ENCODE results near the gene ITK. TPM values are rescaled to one million over a fixed set of nuclear protein-coding genes. Genes with fewer than 3 reads are reported as not detected.

Gene ITK
- polyA plus RNA-seq, 1 donor (not counting 4 experiments of a cell fraction or from before 2014, with no cell fraction given): not detected

DNA sequence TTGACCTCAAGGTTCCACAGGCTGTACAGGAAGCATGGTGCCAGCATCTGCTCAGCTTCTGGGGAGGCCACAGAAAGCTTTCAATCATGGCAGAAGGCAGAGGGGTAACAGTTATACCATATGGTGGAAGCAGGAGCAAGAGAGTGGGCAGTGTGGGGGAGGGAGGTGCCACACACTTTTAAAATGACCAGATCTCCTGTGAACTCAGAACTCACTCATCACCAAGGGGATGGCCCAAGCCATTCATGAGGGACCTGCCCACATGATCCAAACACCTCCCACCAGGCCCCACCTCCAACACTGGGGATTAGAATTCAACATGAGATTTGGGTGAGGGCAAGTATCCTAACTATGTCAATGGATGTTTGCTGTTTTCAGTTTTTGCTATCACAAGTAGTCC, 101.5 kb downstream of the ITK start:
- FAIRE-seq (no peak), DNase-seq (ENCODE audit: low read depth, low spot score) (no peak)
- Histone ChIP-seq H3K9me1 (ENCODE audit: control insufficient read depth, extremely low read depth, insufficient read depth, low read length) (no peaks in the 10 kb centered on the region), H3K4me1 (ENCODE audit: control insufficient read depth, extremely low read depth, insufficient read depth, low read length) (no peaks in the 10 kb centered on the region), H3K36me3 (ENCODE audit: control insufficient read depth in 2 of 2, extremely low read depth in 1 of 2, insufficient read depth in 2 of 2, low read length in 2 of 2) (no peaks in the 10 kb centered on the region), H2AFZ (ENCODE audit: control insufficient read depth, low read length) (no peak overlapping the region), H3K27ac (ENCODE audit: control insufficient read depth, insufficient read depth, low read length) (no peak overlapping the region), H3K27me3 (ENCODE audit: control insufficient read depth, extremely low read depth, insufficient read depth, low read length) (no peaks in the 10 kb centered on the region), H4K20me1 (ENCODE audit: control insufficient read depth, extremely low read depth, insufficient read depth, low read length) (no peaks in the 10 kb centered on the region), H3K9me3 (ENCODE audit: control insufficient read depth, low read depth, low read length) (no peaks in the 10 kb centered on the region), H3K4me3 (ENCODE audit: control insufficient read depth in 2 of 3, extremely low read depth in 1 of 3, insufficient read depth in 2 of 3, low read depth in 1 of 3, low read length in 3 of 3) (no peak overlapping the region), H3K9ac (ENCODE audit: control insufficient read depth, extremely low read depth, insufficient read depth, low read length) (no peak overlapping the region), H3K4me2 (ENCODE audit: control insufficient read depth, extremely low read depth, insufficient read depth, low read depth, low read length) (no peak overlapping the region), H3K79me2 (ENCODE audit: control insufficient read depth, insufficient read depth, low read length) (no peaks in the 10 kb centered on the region)
- TF ChIP-seq EZH2 (IDR thresholded peaks at IDR 0.05; ENCODE audit: low read length): no peak
- TF ChIP-seq, protein P1, sequence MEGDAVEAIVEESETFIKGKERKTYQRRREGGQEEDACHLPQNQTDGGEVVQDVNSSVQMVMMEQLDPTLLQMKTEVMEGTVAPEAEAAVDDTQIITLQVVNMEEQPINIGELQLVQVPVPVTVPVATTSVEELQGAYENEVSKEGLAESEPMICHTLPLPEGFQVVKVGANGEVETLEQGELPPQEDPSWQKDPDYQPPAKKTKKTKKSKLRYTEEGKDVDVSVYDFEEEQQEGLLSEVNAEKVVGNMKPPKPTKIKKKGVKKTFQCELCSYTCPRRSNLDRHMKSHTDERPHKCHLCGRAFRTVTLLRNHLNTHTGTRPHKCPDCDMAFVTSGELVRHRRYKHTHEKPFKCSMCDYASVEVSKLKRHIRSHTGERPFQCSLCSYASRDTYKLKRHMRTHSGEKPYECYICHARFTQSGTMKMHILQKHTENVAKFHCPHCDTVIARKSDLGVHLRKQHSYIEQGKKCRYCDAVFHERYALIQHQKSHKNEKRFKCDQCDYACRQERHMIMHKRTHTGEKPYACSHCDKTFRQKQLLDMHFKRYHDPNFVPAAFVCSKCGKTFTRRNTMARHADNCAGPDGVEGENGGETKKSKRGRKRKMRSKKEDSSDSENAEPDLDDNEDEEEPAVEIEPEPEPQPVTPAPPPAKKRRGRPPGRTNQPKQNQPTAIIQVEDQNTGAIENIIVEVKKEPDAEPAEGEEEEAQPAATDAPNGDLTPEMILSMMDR (optimal IDR thresholded peaks at IDR 0.05 in 1 of 3, IDR thresholded peaks at IDR 0.05 in 1 of 3, conservative IDR thresholded peaks at IDR 0.05 in 1 of 3; ENCODE audit: extremely low read depth in 1 of 3, insufficient read depth in 2 of 3, low read length in 3 of 3): no peak
- dilution Hi-C loops (cut with MboI; ENCODE audit: extremely low pct_ligation_motif_present, low sequenced_read_pairs): no loop called here

DNA sequence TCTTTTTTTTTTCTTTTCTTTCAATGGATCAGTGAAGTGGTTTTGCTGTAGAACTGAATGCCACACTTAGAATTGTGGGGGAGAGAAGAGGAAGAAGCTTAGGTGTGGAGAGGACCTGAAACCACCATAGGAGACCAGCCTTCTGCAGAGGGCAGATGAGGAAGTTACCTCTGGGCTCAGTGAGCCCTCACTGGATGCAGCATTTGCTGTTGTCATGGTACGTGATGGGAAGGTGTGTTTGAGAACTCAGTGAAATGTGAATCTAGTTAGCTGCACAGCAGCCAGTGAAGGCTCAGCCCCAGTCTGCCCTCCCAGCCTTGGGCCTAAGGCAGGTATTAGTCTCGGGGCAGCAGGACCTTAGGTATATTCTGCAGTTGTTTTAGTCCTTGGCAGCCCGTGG, 102.8 kb downstream of the ITK start:
- no peaks in the 10 kb centered on the region for H3K4me1 ChIP-seq (ENCODE audit: control insufficient read depth, extremely low read depth, insufficient read depth, low read length)
- no peaks in the 10 kb centered on the region for H3K9me1 ChIP-seq (ENCODE audit: control insufficient read depth, extremely low read depth, insufficient read depth, low read length)
- H4K20me1 ChIP-seq (ENCODE audit: control insufficient read depth, extremely low read depth, insufficient read depth, low read length): no peaks in the 10 kb centered on the region
- H3K27ac ChIP-seq (ENCODE audit: control insufficient read depth, insufficient read depth, low read length): no peak overlapping the region
- no peaks in the 10 kb centered on the region for H3K36me3 ChIP-seq (ENCODE audit: control insufficient read depth in 2 of 2, extremely low read depth in 1 of 2, insufficient read depth in 2 of 2, low read length in 2 of 2)
- no peaks in the 10 kb centered on the region for H3K79me2 ChIP-seq (ENCODE audit: control insufficient read depth, insufficient read depth, low read length)
- no peak overlapping the region for H2AFZ ChIP-seq (ENCODE audit: control insufficient read depth, low read length)
- H3K4me3 ChIP-seq (ENCODE audit: control insufficient read depth in 2 of 3, extremely low read depth in 1 of 3, insufficient read depth in 2 of 3, low read depth in 1 of 3, low read length in 3 of 3): no peak overlapping the region
- dilution Hi-C loops (cut with MboI; ENCODE audit: extremely low pct_ligation_motif_present, low sequenced_read_pairs): no loop called here
- no peak overlapping the region for H3K9ac ChIP-seq (ENCODE audit: control insufficient read depth, extremely low read depth, insufficient read depth, low read length)
- DNase-seq (ENCODE audit: low read depth, low spot score) (no peak), FAIRE-seq (no peak)
- H3K27me3 ChIP-seq (ENCODE audit: control insufficient read depth, extremely low read depth, insufficient read depth, low read length): no peaks in the 10 kb centered on the region
- no peak overlapping the region for H3K4me2 ChIP-seq (ENCODE audit: control insufficient read depth, extremely low read depth, insufficient read depth, low read depth, low read length)
- no peak for TF ChIP-seq EZH2 (IDR thresholded peaks at IDR 0.05; ENCODE audit: low read length)
- TF ChIP-seq, protein P1 (optimal IDR thresholded peaks at IDR 0.05 in 1 of 3, IDR thresholded peaks at IDR 0.05 in 1 of 3, conservative IDR thresholded peaks at IDR 0.05 in 1 of 3; ENCODE audit: extremely low read depth in 1 of 3, insufficient read depth in 2 of 3, low read length in 3 of 3): no peak
- H3K9me3 ChIP-seq (ENCODE audit: control insufficient read depth, low read depth, low read length): no peaks in the 10 kb centered on the region
